Peyer's patch (tissue), 4 donors: ENCODE measurements around the gene SCFD2.

Source experiments
- CTCF ChIP-seq, 6 experiments: fragments of 450-650 bp in 4 of 6; fragments of 200-600 bp in 2 of 6; sonication (generic) in 1 of 6; IDR thresholded peaks; one replicate each; pipeline ENCODE4 v1.5.1; 2017 to 2019; ENCODE audit warnings: antibody characterized with exemption in 6 of 6, mild to moderate bottlenecking in 3 of 6, moderate library complexity in 1 of 6
- POLR2A ChIP-seq, 2 donors: fragments of 450-650 bp; IDR thresholded peaks; one replicate each; pipeline ENCODE4 v1.5.1; 2017; ENCODE audit warnings: antibody characterized with exemption in 2 of 2, mild to moderate bottlenecking in 2 of 2, moderate library complexity in 2 of 2

GRCh38 chr4:52997132-52997416 lies 368.8 kb downstream of the SCFD2 start:
- no peak for TF ChIP-seq CTCF (IDR thresholded peaks at IDR 0.05)
- no peak for TF ChIP-seq POLR2A (IDR thresholded peaks at IDR 0.05)
